ENCODE results near the gene CARD6.
"Not testable (repeated sequence)": the region's sequence is repeated elsewhere in the genome, so short reads cannot be mapped to it uniquely, and the experiment has no call there.

CARD6 gene

DNA sequence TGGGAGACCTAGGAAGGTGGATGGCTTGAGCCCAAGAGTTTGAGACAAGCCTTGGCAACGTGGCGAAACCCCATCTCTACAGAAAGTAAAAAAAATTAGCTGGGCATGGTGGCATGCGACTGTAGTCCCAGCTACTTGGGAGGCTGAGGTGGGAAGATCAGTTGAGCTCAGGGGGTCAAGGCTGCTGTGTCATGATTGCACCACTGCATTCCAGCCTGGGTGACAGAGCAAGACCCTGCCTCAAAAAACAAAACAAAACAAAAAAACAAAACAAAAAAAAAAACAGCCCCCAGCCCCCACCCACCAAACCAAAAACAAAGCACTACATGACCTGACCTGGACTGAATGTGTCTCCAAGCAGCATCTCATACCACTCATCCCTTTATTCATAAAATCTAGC lies 34.8 kb downstream of the CARD6 start:
- no peak for DNase-seq

DNA sequence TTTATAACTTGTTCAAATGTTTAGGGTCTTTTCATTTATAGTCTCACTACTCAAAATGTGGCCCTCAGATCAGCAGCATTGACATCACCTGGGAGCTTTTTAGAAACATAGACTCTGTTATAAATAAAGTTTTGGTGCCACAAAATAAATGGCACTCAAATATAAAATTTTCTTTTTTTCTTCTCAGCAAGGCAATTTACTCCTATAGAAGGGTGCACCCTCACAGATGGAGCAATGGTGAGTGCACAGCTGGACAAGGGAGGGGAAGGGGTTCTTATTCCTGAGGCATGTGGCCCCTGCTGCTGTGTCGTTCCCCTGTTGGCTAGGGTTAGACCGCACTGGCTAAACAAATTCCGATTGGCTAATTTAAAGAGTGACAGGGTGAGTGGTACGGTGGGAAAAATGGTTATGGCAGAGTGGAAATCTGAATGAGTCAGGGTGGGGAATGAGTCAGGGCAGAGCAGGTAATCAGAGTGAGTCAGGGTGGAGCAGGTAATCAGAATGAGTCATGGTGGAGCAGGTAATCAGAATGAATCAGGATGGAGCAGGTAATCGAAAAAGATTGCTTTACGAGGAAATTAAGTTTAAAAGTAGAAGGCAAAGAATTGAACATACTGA lies 36.3 kb downstream of the CARD6 start:
- no peak for DNase-seq

- peak; percentile 22 for DNase-seq
Observed at GRCh38 chr5:40879163-40879942, 38.2 kb downstream of the CARD6 start.

- DNase-seq = no peak
Observed at GRCh38 chr5:40882291-40882690, 41.1 kb downstream of the CARD6 start.

DNA sequence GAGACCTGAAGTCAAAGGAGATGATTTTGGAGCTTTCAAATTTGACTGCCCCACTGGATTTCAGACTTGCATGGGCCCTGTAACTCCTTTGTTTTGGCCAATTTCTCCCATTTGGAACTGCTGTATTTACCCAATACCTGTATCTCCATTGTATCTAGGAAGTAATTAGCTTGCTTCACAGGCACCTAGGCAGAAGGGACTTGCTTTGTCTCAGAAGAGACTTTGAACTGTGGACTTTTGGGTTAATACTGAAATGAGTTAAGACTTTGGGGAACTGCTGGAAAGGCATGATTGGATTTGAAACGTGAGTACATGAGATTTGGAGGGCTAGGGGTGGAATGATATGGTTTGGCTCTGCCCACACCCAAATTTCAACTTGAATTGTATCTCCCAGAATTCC lies 41.9 kb downstream of the CARD6 start:
- DNase-seq = not testable (repeated sequence)

DNA sequence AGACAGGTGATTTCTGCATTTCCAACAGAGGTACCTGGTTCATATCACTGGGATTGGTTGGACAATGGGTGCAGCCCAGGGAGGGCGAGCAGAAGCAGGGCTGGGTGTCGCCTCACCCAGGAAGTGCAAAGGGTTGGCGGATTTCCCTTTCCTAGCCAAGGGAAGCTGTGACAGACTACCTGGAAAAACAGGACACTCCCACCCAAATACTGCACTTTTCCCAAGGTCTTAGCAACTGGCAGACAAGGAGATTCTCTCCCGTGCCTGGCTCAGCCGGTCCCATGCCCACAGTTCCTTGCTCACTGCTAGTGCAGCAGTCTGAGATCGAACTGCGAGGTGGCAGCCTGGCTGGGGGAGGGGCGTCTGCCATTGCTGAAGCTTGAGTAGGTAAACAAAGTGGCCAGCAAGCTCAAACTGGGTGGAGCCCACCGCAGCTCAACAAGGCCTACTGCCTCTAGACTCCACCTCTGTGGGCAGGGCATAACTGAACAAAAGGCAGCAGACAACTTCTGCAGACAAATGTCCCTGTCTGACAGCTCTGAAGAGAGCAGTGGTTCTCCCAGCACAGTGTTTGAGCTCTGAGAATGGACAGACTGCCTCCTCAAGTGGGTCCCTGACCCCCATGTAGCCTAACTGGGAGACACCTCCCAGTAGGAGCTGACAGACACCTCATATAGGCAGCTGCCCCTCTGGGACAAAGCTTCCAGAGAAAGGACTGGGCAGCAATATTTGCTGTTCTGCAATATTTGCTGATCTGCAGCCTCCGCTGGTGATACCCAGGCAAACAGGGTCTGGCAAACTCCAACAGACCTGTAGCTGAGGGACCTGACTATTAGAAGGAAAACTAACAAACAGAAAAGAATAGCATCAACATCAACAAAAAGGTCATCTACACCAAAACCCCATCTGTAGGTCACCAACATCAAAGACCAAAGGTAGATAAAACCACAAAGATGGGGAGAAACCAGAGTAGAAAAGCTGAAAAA lies 54.6 kb downstream of the CARD6 start:
- not testable (repeated sequence) for DNase-seq

- no peak for DNase-seq
Observed at GRCh38 chr5:40904205-40904993, 63.2 kb downstream of the CARD6 start.

DNA sequence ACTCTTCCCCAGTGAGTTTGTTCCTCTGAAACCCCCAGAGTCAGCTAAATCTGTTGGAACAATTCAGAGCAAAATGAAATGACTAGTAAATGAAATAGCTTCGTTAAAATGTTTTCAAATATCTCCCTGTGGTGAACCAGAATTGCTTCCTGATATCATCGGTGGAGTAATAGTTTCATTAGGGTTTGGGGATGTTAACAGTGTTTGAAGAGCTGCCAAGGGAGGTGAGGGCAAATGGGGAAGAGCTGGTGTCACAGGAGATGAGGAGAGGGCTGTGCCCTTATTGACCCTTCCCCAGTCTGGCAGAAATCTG lies 63.8 kb downstream of the CARD6 start:
- DNase-seq = no peak

DNA sequence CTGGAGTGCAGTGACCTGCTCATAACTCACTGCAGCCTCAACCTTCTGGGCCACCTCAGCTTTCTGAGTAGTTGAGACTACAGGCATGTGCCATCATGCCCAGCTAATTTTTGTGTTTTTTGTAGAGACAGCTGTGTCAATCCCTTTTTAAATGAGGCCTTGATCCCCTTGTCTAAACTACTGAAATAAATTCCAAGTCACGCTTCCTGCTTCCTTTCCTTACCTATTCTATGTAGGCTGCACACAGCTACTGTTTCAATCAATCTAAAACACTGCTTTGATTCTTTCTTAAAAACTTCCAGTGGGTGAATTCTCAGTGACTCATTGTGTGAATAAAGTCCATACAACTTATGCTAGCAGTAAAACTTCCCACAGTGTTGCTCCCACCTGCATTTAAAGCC lies 65.2 kb downstream of the CARD6 start:
- no peak for DNase-seq

- no peak for DNase-seq
Observed at GRCh38 chr5:40909264-40909663, 68.1 kb downstream of the CARD6 start, which contains the start of gene C7. Gene C7 (plus strand): TSS chr5:40909497. CDS start chr5:40909611, 114 bp downstream.

- DNase-seq = no peak
Observed at GRCh38 chr5:40909723-40910122, 68.6 kb downstream of the CARD6 start.
